GM12865 (cell line): ENCODE measurements around the gene ATP10B.

ENCODE experiments used
- DNase-seq: peaks from one replicate; pipeline ENCODE4 v3.0.0; 2010; ENCODE audit warnings: low read depth
- H3K4me3 ChIP-seq: 2 replicates; pipeline ENCODE4 v1.5.1; 2011; ENCODE audit warnings: mild to moderate bottlenecking, low read depth, low read length, control low read depth
- TF ChIP-seq, protein P1 (sequence below): IDR thresholded peaks from 2 replicates; pipeline ENCODE4 v1.5.1; 2011; ENCODE audit warnings: low read length, control low read depth, low read depth, inconsistent platforms; ENCODE audit not compliant: insufficient read depth; ENCODE audit errors: missing control alignments

ATP10B gene

GRCh38 chr5:160655717-160656116 lies 196.3 kb downstream of the ATP10B start:
- H3K4me3 ChIP-seq, result no peak overlapping the region
- no peak for DNase-seq
- TF ChIP-seq, protein P1, sequence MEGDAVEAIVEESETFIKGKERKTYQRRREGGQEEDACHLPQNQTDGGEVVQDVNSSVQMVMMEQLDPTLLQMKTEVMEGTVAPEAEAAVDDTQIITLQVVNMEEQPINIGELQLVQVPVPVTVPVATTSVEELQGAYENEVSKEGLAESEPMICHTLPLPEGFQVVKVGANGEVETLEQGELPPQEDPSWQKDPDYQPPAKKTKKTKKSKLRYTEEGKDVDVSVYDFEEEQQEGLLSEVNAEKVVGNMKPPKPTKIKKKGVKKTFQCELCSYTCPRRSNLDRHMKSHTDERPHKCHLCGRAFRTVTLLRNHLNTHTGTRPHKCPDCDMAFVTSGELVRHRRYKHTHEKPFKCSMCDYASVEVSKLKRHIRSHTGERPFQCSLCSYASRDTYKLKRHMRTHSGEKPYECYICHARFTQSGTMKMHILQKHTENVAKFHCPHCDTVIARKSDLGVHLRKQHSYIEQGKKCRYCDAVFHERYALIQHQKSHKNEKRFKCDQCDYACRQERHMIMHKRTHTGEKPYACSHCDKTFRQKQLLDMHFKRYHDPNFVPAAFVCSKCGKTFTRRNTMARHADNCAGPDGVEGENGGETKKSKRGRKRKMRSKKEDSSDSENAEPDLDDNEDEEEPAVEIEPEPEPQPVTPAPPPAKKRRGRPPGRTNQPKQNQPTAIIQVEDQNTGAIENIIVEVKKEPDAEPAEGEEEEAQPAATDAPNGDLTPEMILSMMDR, result no peak

DNA sequence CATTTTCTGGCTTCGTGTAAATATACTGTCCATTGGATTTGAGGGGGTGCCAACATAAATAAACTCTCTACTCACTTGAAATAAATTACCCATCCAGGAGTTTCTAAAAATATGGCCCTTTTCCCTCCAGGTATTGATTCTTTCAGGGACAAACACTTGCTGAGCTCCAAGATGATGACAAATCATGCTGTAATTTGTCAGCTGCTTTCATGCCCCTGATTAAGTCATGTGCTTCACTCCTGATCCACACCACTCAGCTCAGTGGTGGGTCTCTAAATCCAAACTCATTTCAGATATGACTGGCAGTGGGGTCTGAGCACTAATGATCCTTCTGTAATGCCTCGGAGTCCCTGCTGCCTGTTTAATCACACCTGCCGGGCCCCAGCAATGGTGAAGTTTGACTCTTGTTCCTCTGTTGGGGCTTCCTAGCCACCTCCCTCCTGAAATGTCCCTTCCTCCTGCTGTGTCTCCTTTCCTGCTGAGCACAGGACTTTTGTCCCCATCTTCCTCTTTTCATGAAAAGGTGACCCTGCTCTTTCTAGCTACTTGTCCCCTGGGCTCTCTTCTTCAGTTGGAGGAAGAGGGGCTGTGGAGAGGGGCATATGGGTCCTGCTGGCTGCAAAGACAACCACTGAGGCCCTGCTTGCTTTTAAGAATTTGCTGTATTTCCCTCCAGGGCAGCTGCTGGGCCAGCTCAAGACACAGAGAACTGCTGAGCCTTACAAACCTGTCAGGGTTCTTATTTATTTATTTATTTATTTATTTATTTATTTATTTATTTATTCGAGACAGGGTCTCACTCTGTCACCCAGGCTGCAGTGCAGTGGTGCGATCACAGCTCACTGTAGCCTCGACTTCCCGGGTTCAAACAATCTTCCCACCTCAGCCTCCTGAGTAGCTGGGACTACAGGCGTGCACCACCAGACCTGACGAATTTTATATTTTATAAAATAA lies 200.0 kb downstream of the ATP10B start:
- TF ChIP-seq, protein P1, result no peak
- DNase-seq, result no peak
- no peak overlapping the region for H3K4me3 ChIP-seq

DNA sequence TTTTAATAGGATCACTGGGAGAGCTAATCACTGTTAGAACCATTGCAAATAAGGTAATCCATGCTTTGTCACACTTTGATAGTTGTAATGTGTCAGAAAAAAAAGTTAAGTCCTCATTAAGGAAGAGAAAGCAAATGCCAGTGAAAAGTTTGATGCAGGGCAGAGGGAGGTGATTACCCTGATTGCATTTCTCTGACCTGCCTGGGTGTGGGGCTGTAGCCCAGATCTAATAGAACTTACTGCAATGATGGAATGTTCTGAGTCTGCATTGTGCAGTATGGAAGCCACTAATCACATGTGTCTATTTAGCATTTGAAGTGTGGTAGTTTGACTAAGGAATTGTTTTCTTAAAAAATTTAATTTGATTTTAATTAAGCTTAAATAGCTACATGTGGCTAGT lies 202.7 kb downstream of the ATP10B start:
- TF ChIP-seq, protein P1, result peak; percentile 39
- peak; percentile 21 for DNase-seq
- H3K4me3 ChIP-seq, result no peak overlapping the region

DNA sequence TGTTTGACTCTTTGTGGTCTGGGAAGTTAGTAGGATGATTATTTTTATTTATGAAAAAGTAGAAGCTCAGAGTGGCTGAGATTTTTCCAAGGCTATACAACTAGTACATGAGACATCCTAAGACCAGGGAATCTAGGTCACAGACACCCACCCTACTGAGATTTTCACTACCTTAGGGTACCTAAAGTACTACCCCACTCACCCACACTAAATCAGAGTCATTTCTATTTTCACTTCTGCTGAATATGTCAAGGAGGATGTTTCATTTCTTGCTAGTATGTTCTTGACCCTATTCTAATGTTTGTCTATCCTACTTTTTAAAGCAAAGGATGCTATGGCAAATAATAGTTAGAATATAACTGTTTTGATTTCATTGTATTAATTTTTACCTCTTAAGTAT lies 206.0 kb downstream of the ATP10B start:
- no peak overlapping the region for H3K4me3 ChIP-seq
- DNase-seq, result no peak
- TF ChIP-seq, protein P1, result no peak

DNA sequence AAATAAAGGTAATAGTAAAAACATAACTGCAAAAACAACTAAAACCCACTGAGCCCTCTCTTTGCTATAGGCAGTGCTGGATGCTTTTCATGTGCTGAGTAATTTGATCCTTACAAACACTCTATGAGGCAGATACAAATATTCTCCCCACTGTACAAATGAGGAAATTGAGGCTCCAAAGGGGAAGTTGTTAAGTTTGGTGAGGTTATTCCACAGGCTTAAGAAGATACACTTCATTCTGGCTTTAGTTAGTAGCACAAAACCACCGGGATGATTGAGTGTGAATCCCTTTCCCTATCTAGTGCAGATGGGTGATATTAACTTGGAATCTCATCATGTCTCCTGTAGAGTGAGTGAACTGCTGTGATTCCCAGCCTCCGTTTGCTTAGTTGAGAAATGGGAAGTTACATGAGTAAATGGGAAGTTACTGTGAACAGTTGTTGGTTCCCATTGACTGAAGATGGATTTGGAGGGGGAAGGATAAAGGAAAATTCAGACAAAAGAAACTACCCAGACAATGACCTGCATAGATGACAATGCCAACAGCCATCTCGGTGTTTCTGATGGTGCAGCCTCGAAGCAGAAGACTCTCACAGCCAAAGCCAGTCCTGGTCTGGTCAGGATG lies 208.3 kb downstream of the ATP10B start:
- no peak overlapping the region for H3K4me3 ChIP-seq
- TF ChIP-seq, protein P1, result no peak
- DNase-seq, result no peak

DNA sequence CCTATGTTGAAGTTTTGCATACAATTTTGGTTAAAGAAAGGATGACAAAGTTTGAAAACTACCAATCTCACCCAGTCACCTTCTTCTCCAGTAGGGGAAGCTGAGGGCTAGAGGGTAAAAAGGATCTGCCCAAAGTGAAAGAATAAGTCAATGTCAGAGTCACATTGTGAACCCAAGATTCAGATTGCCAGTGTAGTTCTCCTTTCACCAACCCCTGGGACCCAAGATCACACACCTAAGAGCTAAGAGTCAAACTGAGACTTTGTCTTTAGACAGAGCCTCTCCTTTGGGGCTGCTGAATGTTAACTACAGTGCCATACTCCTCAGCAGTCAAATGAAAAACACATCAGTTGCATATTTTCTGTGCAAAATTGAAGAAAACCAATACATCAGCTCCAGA lies 210.6 kb downstream of the ATP10B start:
- TF ChIP-seq, protein P1, result no peak
- no peak overlapping the region for H3K4me3 ChIP-seq
- DNase-seq, result no peak
